Measurements from ENCODE around the gene MOV10.
A peak's percentile ranks its signal among the peaks of the same experiment; 100 is the strongest.
"Not testable (repeated sequence)": the region's sequence is repeated elsewhere in the genome, so short reads cannot be mapped to it uniquely, and the experiment has no call there.

MOV10 gene

GRCh38 chr1:112674440-112674985 lies at the start of gene MOV10:
Gene MOV10, plus strand, starts transcription at chr1:112674659. Its CDS starts 254 bp downstream, at chr1:112674913.
- peak; percentile 38 for DNase-seq (ENCODE audit: low read depth)

- DNase-seq (ENCODE audit: low read depth) = no peak
These were observed 48.8 kb upstream of the MOV10 start for GRCh38 chr1:112625696-112626095.

GRCh38 chr1:112626193-112626592 lies 48.3 kb upstream of the MOV10 start:
- DNase-seq (ENCODE audit: low read depth) = no peak

GRCh38 chr1:112626887-112627286 lies 47.6 kb upstream of the MOV10 start:
- DNase-seq (ENCODE audit: low read depth) = no peak

- no peak for DNase-seq (ENCODE audit: low read depth)
These were observed 45.9 kb upstream of the MOV10 start for GRCh38 chr1:112628516-112628915.

GRCh38 chr1:112629256-112629655 lies 45.2 kb upstream of the MOV10 start:
- no peak for DNase-seq (ENCODE audit: low read depth)

GRCh38 chr1:112633628-112634027 lies 40.8 kb upstream of the MOV10 start:
- DNase-seq (ENCODE audit: low read depth) = no peak

- no peak for DNase-seq (ENCODE audit: low read depth)
These were observed 40.1 kb upstream of the MOV10 start for GRCh38 chr1:112634367-112634766.

GRCh38 chr1:112636056-112636455 lies 38.4 kb upstream of the MOV10 start:
- DNase-seq (ENCODE audit: low read depth) = no peak

- no peak for DNase-seq (ENCODE audit: low read depth)
These were observed 37.7 kb upstream of the MOV10 start for GRCh38 chr1:112636597-112637253.

GRCh38 chr1:112637254-112638109 lies 37.0 kb upstream of the MOV10 start:
- DNase-seq (ENCODE audit: low read depth) = no peak

GRCh38 chr1:112638110-112638428 lies 36.4 kb upstream of the MOV10 start:
- no peak for DNase-seq (ENCODE audit: low read depth)

GRCh38 chr1:112640437-112640836 lies 34.0 kb upstream of the MOV10 start:
- DNase-seq (ENCODE audit: low read depth) = not testable (repeated sequence)

- no peak for DNase-seq (ENCODE audit: low read depth)
These were observed 31.4 kb upstream of the MOV10 start for GRCh38 chr1:112643080-112643479.

GRCh38 chr1:112646225-112646624 lies 28.2 kb upstream of the MOV10 start:
- DNase-seq (ENCODE audit: low read depth) = no peak

GRCh38 chr1:112651205-112651604 lies 23.3 kb upstream of the MOV10 start:
- no peak for DNase-seq (ENCODE audit: low read depth)

GRCh38 chr1:112665857-112666256 lies 8.6 kb upstream of the MOV10 start:
- DNase-seq (ENCODE audit: low read depth) = no peak

GRCh38 chr1:112666946-112667345 lies 7.5 kb upstream of the MOV10 start:
- no peak for DNase-seq (ENCODE audit: low read depth)

- DNase-seq (ENCODE audit: low read depth) = no peak
These were observed 2.5 kb upstream of the MOV10 start for GRCh38 chr1:112672009-112672408.

GRCh38 chr1:112672842-112673241 lies 1.6 kb upstream of the MOV10 start:
- no peak for DNase-seq (ENCODE audit: low read depth)

- no peak for DNase-seq (ENCODE audit: low read depth)
These were observed 643 bp upstream of the MOV10 start for GRCh38 chr1:112673592-112674439.

- DNase-seq (ENCODE audit: low read depth) = peak; percentile 16
These were observed 698 bp downstream of the MOV10 start for GRCh38 chr1:112674986-112675727.
